Esophagus muscularis mucosa (tissue), 3 donors: Measurements from ENCODE around the gene GGT7.

Experiments
- POLR2A ChIP-seq: fragments of 450-650 bp; IDR thresholded peaks from one replicate; pipeline ENCODE4 v1.6.1; 2017; ENCODE audit warnings: antibody characterized with exemption, moderate library complexity, mild to moderate bottlenecking, low read depth
- TF ChIP-seq, protein P1 (sequence below), 3 experiments: fragments of 200-600 bp in 2 of 3; fragments of 450-650 bp in 1 of 3; sonication (generic) in 2 of 3; IDR thresholded peaks; one replicate each; pipeline ENCODE4 v1.5.1; 2017 to 2019; ENCODE audit warnings: antibody characterized with exemption in 3 of 3, mild to moderate bottlenecking in 2 of 3, moderate library complexity in 1 of 3

DNA sequence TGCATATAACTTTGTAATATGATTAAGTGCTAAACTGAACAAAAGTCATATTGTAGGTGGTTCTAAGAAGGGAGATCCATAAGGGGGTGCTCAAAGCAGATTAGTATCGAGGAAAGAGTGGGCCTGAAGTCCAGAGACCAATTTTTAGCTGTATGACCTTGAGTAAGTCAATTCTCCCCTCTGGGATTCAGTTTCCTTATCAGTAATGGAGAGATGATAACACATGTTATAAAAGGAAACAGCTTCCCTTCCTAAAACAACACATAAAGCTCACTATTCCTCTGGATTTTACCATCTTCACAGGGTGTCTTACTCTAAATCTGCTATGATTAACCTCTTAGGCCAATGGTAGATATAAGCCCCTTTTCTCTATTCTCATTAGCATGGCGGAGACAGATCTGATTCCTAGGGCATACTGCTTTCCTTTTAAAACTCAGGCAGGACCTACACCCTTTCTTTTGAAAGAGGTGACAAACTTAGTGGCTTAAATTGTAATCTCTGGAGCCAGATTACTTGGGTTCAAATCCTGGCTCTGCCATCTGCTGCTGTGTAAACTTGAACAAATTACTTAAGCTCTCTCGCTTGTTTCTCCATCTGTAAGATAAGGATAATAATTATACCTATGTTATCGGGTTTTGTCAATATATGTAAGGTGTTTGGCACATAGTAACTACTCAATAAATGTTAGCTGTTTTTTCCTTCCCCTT is 43.2 kb upstream of the GGT7 start:
- TF ChIP-seq, protein P1, sequence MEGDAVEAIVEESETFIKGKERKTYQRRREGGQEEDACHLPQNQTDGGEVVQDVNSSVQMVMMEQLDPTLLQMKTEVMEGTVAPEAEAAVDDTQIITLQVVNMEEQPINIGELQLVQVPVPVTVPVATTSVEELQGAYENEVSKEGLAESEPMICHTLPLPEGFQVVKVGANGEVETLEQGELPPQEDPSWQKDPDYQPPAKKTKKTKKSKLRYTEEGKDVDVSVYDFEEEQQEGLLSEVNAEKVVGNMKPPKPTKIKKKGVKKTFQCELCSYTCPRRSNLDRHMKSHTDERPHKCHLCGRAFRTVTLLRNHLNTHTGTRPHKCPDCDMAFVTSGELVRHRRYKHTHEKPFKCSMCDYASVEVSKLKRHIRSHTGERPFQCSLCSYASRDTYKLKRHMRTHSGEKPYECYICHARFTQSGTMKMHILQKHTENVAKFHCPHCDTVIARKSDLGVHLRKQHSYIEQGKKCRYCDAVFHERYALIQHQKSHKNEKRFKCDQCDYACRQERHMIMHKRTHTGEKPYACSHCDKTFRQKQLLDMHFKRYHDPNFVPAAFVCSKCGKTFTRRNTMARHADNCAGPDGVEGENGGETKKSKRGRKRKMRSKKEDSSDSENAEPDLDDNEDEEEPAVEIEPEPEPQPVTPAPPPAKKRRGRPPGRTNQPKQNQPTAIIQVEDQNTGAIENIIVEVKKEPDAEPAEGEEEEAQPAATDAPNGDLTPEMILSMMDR (IDR thresholded peaks at IDR 0.05), result no peak
- no peak for TF ChIP-seq POLR2A
